Skin of body (tissue), 2 donors: ENCODE results near the gene SNAPC1. TPM values are rescaled to one million over a fixed set of nuclear protein-coding genes. Genes with fewer than 3 reads are reported as not detected.
"Not testable (repeated sequence)": the region's sequence is repeated elsewhere in the genome, so short reads cannot be mapped to it uniquely, and the experiment has no call there.

Experiments used
- DNase-seq: peaks from one replicate; lab custom pipeline; 2025; lab: John Stamatoyannopoulos, UW
- total RNA-seq: library from RNA; depleted of rRNA; stranded (reverse); fragments of >200 nt; gene quantifications from one replicate; pipeline ENCODE4 v1.2.3, GENCODE V29; 2014

SNAPC1 gene
- total RNA-seq, 1 donor from 2014 or later: 5.8 TPM

DNA sequence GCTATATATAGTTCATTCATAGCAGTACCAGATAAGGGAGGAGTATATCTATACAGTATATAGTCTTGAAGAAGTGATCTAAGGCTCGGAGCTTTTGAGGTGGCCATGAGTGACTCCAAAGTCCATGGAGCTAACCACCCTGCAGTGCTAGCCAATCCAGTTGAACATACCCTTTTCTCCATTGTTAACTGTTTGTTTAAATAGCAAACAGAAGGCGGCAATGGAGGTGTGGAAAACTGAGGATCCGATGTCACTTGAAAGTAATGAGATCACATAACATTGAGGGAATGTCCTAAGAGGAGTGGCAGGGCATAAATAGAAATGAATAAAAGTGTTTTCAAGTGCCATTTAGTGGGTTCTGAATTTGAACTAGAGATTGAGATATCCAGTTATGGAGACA is 12.4 kb upstream of the SNAPC1 start:
- DNase-seq: no peak

- DNase-seq: peak; percentile 34
These were observed 11.3 kb upstream of the SNAPC1 start for GRCh38 chr14:61750708-61751474.

DNA sequence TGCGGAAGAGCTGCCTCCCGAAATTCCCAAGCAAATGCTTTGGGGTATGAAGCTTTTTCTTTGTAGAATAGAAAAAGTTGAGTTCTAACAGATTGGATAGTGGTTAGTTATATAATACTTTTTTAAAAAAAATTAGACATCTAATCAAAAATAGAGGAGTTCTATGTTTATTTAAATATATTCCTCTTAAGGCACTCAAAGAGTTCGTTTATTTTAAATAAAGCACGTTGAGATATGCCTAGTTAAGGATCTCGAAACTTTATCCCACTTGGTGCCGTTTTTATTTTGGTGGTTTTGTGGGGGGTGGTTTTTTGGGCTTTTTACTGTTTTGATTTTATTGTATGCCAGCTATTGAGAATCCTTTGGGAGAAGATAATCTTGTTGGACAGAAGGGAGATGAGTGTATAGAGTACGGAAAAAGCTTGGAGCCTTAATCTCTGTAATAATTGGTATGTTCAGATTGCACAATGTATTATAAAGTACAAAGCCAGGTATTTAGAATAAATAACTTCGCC is 10.7 kb upstream of the SNAPC1 start:
- no peak for DNase-seq

DNA sequence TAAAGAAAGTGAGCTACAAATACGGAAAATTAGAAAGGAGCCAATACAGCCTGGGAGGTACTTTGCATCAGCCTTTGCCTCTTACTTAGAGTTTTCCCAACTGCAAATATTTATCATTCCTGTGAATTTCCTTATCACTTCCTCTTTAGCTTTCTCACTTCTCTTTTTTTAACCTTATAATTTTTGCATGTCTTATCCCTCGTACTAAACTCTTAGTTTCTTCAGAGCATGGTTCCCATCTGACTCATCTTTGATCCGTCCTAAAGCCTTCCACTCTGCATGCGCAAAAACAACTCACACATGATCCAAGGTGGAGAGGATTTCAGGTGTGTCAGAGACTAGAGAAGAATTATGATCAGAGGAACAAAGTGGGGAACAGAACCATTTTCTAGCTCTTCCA is 9.6 kb upstream of the SNAPC1 start:
- no peak for DNase-seq

DNA sequence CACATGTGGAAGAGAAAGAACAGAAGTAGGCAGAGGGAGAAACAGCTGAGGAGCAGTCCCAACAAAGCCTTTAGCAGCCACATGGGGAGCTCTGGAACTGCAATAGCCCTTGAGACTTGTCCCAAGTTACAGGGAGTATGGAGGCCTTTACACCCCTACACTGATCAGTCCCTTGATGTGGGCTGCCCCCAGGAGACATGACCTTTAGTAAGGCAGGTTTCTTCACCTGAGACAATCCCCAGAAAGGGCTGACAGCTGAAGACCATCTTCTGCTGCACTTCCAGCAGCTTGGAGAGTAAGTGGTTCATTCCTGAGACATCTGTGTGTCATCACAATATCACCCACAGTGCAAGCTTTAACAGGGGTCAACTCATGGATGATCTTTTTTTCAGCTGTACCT is 8.6 kb upstream of the SNAPC1 start:
- DNase-seq: no peak

DNA sequence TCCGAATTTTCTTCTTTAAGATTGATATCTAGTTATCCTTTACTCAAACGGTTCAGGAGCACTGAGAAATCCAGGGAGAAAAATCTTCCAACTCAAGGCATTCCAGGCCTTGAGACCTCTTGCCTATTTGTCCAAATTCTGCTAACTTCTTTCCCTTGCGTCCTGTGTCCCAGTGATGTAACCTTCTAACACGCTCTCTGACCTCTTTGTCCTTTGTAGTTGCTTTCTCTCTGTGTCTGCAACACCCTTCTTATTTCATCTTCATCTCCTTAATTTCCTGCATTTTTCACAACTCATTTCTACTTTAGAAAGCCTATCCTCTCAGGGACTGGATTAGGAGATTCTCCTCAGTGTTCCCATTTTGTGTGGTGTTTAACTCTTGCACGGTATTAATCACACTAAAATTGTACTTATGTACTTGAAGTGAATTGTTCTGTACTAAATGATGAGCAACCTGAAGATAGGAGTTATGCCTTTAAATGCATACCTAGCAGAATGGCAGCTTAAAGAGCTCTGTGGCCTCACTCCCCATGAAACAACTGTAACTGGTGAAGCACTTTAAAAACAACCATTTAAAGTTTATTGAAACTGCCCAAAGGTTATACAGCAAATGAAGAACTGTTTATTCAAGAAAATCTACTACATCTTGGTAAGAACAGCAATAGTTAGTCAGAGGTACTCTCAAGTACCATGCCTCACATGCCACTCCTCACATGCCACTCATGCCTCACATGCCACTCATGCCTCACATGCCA is 7.4 kb upstream of the SNAPC1 start:
- DNase-seq: no peak

GRCh38 chr14:61755382-61755742 is 6.9 kb upstream of the SNAPC1 start:
- DNase-seq: not testable (repeated sequence)

DNA sequence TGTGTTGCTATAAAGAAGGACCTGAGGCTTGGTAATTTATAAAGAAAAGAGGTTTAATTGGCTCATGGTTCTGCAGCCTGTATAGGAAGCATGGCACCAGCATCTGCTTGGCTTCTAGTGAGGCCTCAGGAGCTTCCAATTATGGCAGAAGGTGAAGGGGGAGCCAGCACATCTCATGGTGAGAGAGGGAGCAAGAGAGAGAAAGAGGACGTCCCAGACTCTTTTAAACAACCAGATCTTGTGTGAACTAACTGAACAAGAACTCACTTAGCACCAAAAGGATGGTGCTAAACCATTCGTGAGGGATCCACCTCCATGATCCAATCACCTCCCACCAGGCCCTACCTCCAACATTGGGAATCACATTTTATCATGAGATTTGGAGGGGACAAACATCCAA is 6.1 kb upstream of the SNAPC1 start:
- DNase-seq: no peak

DNA sequence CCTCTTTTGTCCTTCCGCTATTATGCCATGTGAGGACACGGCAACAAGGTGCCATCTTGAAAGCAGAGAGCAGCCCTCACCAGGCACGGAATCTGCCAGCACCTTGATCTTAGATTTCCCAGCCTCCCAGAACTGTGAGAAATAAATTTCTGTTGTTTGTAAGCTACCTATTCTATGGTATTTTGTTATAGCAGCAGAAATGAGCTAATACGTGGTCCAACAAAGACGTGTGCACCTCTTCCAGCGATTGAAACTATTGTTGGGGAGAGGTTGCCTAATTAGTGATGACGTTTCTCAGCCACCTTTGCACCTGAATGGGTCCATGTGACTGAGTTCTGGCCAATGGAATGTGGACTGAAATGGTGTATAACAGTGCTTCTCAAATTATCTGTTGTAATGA is 2.3 kb upstream of the SNAPC1 start:
- no peak for DNase-seq

- DNase-seq: no peak
These were observed 663 bp upstream of the SNAPC1 start for GRCh38 chr14:61761557-61761956.

GRCh38 chr14:61764342-61765122 is 2.3 kb downstream of the SNAPC1 start:
- no peak for DNase-seq

DNA sequence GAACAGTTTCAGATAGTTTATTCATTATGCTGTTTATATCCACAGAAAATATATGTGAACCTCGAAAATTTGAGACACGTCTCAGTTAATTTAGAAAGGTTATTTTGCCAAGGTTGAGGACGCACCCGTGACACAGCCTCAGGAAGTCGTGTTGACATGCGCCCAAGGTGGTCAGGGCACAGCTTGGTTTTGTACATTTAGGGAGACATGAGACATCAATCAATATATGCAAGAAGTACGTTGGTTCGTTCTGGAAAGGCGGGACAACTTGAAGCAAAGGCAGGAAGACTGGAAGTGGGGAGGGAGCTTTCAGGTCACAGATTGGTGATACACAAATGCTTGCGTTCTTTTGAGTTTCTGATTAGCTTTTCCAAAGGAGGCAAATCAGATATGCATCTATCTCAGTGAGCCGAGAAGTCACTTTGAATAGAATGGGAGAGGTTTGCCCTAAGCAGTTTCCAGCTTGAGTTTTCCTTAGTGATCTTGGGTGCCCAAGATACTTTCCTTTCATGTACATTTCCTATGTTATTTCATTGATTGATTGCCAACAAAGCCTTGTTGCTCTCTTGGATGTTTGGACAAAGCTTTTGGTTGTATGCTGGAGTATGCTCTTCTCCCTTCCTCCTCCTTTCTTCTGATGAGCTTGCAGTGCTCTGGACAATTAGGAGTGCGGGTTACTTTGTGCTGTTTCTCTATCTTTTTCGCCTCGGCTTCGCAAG is 3.2 kb downstream of the SNAPC1 start:
- DNase-seq: no peak

DNA sequence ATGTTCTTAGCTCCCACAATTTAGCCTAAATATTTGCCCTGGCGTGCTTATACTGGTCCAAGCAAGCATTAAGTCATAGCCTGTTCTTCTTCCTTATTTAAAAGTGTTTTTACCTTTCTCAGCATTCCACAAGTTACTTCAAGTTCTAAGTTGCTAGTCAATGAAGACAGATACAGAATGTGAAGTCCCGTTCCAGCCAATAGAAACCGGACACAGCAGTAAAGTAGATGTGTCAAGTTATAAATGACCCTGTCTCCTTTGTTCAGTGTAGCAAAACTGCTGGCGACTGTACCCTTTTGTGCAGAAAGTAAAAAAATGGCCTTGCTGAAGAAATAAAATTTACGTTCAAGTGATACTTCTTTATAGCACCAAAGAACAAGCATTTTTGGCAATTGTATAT is 3.9 kb downstream of the SNAPC1 start:
- DNase-seq: no peak

GRCh38 chr14:61768240-61768639 is 6.0 kb downstream of the SNAPC1 start:
- DNase-seq: no peak

DNA sequence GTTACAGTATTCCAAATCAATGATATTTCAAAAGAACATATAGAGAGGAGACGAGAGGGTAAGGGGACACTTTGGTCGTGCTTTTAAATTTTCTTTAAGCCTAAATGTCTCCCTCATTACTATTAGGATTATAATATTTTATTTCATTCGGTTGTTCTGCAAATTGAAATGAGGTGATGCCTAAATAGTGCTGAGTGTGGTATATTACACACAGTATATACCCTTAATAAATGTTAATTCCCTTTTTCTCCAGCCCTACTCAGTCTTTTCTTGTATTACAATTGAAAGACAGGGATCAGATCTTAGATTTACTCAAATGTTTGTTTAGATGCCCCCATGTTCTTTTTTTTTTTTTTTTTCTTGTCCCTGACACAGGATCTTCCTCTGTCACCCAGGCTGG is 7.7 kb downstream of the SNAPC1 start:
- no peak for DNase-seq

- no peak for DNase-seq
These were observed 12.6 kb downstream of the SNAPC1 start for GRCh38 chr14:61774861-61775260.

- no peak for DNase-seq
These were observed 17.9 kb downstream of the SNAPC1 start for GRCh38 chr14:61780125-61780524.

DNA sequence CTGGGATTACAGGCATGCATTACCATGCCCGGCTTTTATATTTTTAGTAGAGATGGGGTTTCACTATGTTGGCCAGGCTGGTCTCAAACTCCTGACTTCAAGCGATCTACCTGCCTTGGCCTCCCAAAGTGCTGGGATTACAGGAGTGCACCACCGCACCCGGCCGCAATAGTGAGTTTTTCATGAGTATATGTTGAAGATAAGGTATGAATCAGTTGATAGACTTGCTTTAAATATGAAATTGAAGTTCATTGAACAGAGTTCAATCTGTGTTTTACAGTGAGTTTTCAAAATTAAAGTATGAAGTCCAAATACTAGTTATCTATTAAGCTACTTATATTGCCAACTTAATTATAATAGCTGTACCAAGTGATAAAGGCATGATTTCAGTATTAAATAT is 35.1 kb downstream of the SNAPC1 start:
- DNase-seq: no peak

GRCh38 chr14:61802010-61802568 is 39.9 kb downstream of the SNAPC1 start:
- no peak for DNase-seq

GRCh38 chr14:61803755-61804154 is 41.5 kb downstream of the SNAPC1 start:
- DNase-seq: no peak

DNA sequence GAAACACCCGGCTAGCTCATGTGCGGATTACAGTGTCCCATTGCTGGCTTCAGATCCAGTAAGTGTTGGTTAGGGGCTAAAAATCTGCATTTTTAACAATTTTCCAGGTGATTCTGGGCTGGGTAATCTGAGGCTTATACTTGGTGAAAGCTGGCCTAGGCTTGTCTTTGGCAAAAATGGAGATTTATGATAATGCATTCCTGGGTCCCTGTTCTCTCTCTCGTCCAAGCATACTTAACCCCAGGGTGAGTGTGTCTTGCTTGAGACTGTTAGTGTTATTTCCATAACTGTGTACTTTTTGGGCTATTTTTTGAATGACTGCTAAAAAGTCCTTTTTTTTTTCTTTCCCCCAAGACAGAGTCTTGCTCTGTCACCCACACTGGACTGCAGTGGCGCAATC is 43.2 kb downstream of the SNAPC1 start:
- DNase-seq: no peak
